K562 (cell line): ENCODE data around the gene ATP2B1. TPM values are rescaled to one million over a fixed set of nuclear protein-coding genes. Genes with fewer than 3 reads are reported as not detected.

Source experiments
- ATAC-seq: fragments of 200-7000 bp; cut with Tn5 transposase; 3 replicates; pipeline ENCODE4 v1.9.1; 2020; ENCODE audit warnings: moderate library complexity
- BruUV-seq: library from RNA; stranded (reverse); fragments of 400-500 nt; replicated peaks from 2 replicates; lab custom pipeline; 2021; lab: Mats Ljungman, UMichigan
- CTCF ChIA-PET: fragments of 300-600 bp; formaldehyde crosslinking; extraction: SDS; loops from one replicate; lab custom pipeline; 2021; ENCODE audit warnings: low intra/inter-chr PET ratio; lab: Yijun Ruan, JAX
- POLR2A ChIA-PET: fragments of 300-600, 350-650 bp; sonication (Branson Sonifier 250); formaldehyde crosslinking; extraction: SDS; loops from one replicate; lab custom pipeline; 2021; ENCODE audit warnings: antibody characterized with exemption, inconsistent platforms; lab: Yijun Ruan, JAX
- DNase-seq, 4 experiments: peaks; one replicate each; pipeline versions ENCODE4 v3.0.0 to v3.0.0-alpha.2; 2011 to 2018; ENCODE audit warnings: low spot score in 3 of 4, mixed read lengths in 3 of 4; ENCODE audit errors: extremely low read depth in 1 of 4
- FAIRE-seq: peaks from 2 replicates; lab custom pipeline; 2011; peaks lifted over from hg19 to GRCh38; lab: Jason Lieb, UNC
- H2AFZ ChIP-seq: 2 replicates; pipeline ENCODE4 v1.6.0; 2011; ENCODE audit warnings: low read depth, low read length, control low read depth, inconsistent platforms
- H3K27ac ChIP-seq: fragments of 200-600 bp; 3 replicates; pipeline ENCODE4 v1.8.0; 2011; ENCODE audit warnings: low read depth, mild to moderate bottlenecking, control low read depth, inconsistent platforms, low read length, moderate library complexity, mixed read lengths; ENCODE audit errors: extremely low read depth
- H3K27me3 ChIP-seq, 2 experiments: fragments of 300-600 bp in 1 of 2; 2 replicates in 1 of 2; 3 replicates in 1 of 2; pipeline versions ENCODE4 v1.6.0 to v1.8.0; 2011; ENCODE audit warnings: inconsistent platforms in 2 of 2, low read length in 2 of 2, mild to moderate bottlenecking in 1 of 2, mixed read lengths in 1 of 2, moderate library complexity in 1 of 2; ENCODE audit not compliant: control insufficient read depth in 2 of 2, insufficient read depth in 2 of 2
- H3K36me3 ChIP-seq: fragments of 300-600 bp; 3 replicates; pipeline ENCODE4 v1.8.0; 2011; ENCODE audit warnings: mild to moderate bottlenecking, low read length, inconsistent platforms; ENCODE audit not compliant: control insufficient read depth, insufficient read depth
- H3K4me1 ChIP-seq, 2 experiments: fragments of 200-600 bp in 1 of 2; replicated peaks in 1 of 2; 2 replicates in 1 of 2; 3 replicates in 1 of 2; pipeline versions ENCODE4 v1.5.1 to v1.8.0; 2011; ENCODE audit warnings: inconsistent platforms in 2 of 2, low read length in 2 of 2, mild to moderate bottlenecking in 1 of 2, mixed read lengths in 1 of 2, moderate library complexity in 1 of 2; ENCODE audit not compliant: control insufficient read depth in 2 of 2, insufficient read depth in 2 of 2
- H3K4me2 ChIP-seq: 2 replicates; pipeline ENCODE4 v1.6.1; 2011; ENCODE audit warnings: low read length, control low read depth, inconsistent platforms, mixed read lengths; ENCODE audit not compliant: insufficient read depth
- H3K4me3 ChIP-seq: fragments of 200-600 bp; sonication (generic), shearing (Covaris generic); 2 replicates; pipeline ENCODE4 v1.5.1; 2016; ENCODE audit warnings: control low read depth, inconsistent platforms
- H3K79me2 ChIP-seq: fragments of 200-600 bp; 3 replicates; pipeline ENCODE4 v1.8.0; 2011; ENCODE audit warnings: low read length, inconsistent platforms; ENCODE audit not compliant: control insufficient read depth, insufficient read depth
- H3K9ac ChIP-seq, 2 experiments: 2 replicates each; pipeline versions ENCODE4 v1.6.0 to v1.6.1; 2011; ENCODE audit warnings: low read depth in 2 of 2, low read length in 2 of 2, control low read depth in 1 of 2, inconsistent platforms in 1 of 2, mild to moderate bottlenecking in 1 of 2, mixed read lengths in 1 of 2; ENCODE audit not compliant: insufficient read depth in 1 of 2
- H3K9me1 ChIP-seq: one replicate; pipeline ENCODE4 v1.6.0; 2011; ENCODE audit warnings: inconsistent platforms, mild to moderate bottlenecking, low read length, moderate library complexity; ENCODE audit not compliant: control insufficient read depth, insufficient read depth
- H3K9me3 ChIP-seq: replicated peaks from 2 replicates; pipeline ENCODE4 v1.5.1; 2011; ENCODE audit warnings: low read depth, low read length, inconsistent platforms; ENCODE audit not compliant: control insufficient read depth, insufficient read depth
- H4K20me1 ChIP-seq: replicated peaks from 2 replicates; pipeline ENCODE4 v1.6.1; 2011; ENCODE audit warnings: low read length, inconsistent platforms, mixed read lengths; ENCODE audit not compliant: control insufficient read depth, insufficient read depth
- CC2D1A ChIP-seq: fragments of 450-650 bp; IDR thresholded peaks from 2 replicates; pipeline ENCODE4 v1.6.1; 2017; ENCODE audit warnings: mild to moderate bottlenecking
- FOSL1 ChIP-seq: fragments of 200-800 bp; sonication (Bioruptor generic); conservative IDR thresholded peaks from 2 replicates; pipeline ENCODE4 v1.6.1; 2016; ENCODE audit warnings: missing genetic modification characterization, missing compliant biosample characterization
- HMGN3 ChIP-seq: IDR thresholded peaks from 2 replicates; pipeline ENCODE4 v1.6.1; 2011; ENCODE audit warnings: borderline replicate concordance, low read depth, mild to moderate bottlenecking, mixed read lengths, low read length; ENCODE audit not compliant: insufficient read length; ENCODE audit errors: extremely low read depth
- MCM5 ChIP-seq: fragments of 450-650 bp; IDR thresholded peaks from 2 replicates; pipeline ENCODE4 v1.6.1; 2016; ENCODE audit warnings: low read depth
- PRDM10 ChIP-seq: fragments of 450-650 bp; IDR thresholded peaks from 2 replicates; pipeline ENCODE4 v1.6.1; 2018; ENCODE audit not compliant: partially characterized antibody
- SETDB1 ChIP-seq: IDR thresholded peaks from one replicate; pipeline ENCODE4 v1.6.1; 2012; ENCODE audit warnings: low read length, control low read depth, inconsistent platforms
- ZNF583 ChIP-seq: fragments of 250-450 bp; sonication (Bioruptor Pico); IDR thresholded peaks from 2 replicates; pipeline ENCODE4 v1.4.0; 2020
- ZNF79 ChIP-seq: fragments of 250-450 bp; sonication (Bioruptor Pico); IDR thresholded peaks from 2 replicates; pipeline ENCODE4 v1.4.0; 2020; ENCODE audit warnings: low read depth, mild to moderate bottlenecking, moderate library complexity
- WGBS: fragments of 100-300 bp; shearing (Covaris generic); methylation state at CpG from one replicate; pipeline ENCODE4 v1.1.6; 2016; ENCODE audit warnings: low coverage, mixed read lengths; ENCODE audit not compliant: insufficient coverage; ENCODE audit errors: missing lambda C conversion rate; 5-methylcytosine and 5-hydroxymethylcytosine counted together
- in situ Hi-C: fragments of 300-500 bp; cut with MboI; formaldehyde crosslinking; loops from 4 replicates; pipeline ENCODE4 v1.15.0; 2018; ENCODE audit warnings: inconsistent platforms, mixed read lengths
- intact Hi-C: fragments of 100-400 bp; cut with micrococcal nuclease; formaldehyde crosslinking; loops from 2 replicates; pipeline ENCODE4 v1.14.2; 2022
- polyA plus RNA-seq, 8 experiments: library from polyadenylated mRNA; depleted of rRNA in 4 of 8; stranded (reverse) in 5 of 8; unstranded in 3 of 8; fragments of >200 nt; fragmentation: Nextera tagmentation in 2 of 8; fragmentation: Illumina TruSeq in 1 of 8; extraction: Ambion mirVana in 2 of 8; extraction: Trizol in 1 of 8; gene quantifications; 2 replicates each; pipeline versions ENCODE4 v1.2.1 to v1.2.3, GENCODE V29; 2011 to 2014; ENCODE audit warnings: inconsistent platforms in 1 of 8, missing spikeins in 1 of 8
- total RNA-seq, 7 experiments: library from RNA; depleted of rRNA in 6 of 7; stranded (reverse); fragments of >200 nt in 6 of 7; fragmentation: Illumina TruSeq in 2 of 7; extraction: Trizol in 2 of 7; gene quantifications; 2 replicates each; pipeline versions ENCODE4 v1.2.1 to v1.2.3, GENCODE V29; 2011 to 2021; ENCODE audit warnings: low replicate concordance in 1 of 7

ATP2B1 gene
- total and polyA plus RNA-seq, 9 of the 15 experiments (the other 6 are each of a cell fraction or from before 2014, with no cell fraction given): 8.6 to 39.0 (median 27.8) TPM

- TF ChIP-seq CC2D1A: no peak
- TF ChIP-seq ZNF79 (CRISPR knock-in tag): no peak
- TF ChIP-seq MCM5: no peak
- no peak for TF ChIP-seq SETDB1
- TF ChIP-seq HMGN3: no peak
These were observed 135.4 kb downstream of the ATP2B1 start (continued) for GRCh38 chr12:89573051-89573810.

GRCh38 chr12:89571491-89572195, 137.0 kb downstream of the ATP2B1 start:
- intact Hi-C loops: no loop called here
- in situ Hi-C loops: no loop called here
- H3K9me1 ChIP-seq: no peaks in the 10 kb centered on the region
- ChIA-PET CTCF (no interaction called here), POLR2A (no interaction called here)
- no peak for FAIRE-seq
- H2AFZ ChIP-seq: no peak overlapping the region
- H4K20me1 ChIP-seq: no peaks in the 10 kb centered on the region
- H3K4me1 ChIP-seq: peaks cover 0 to 34% of the 10 kb centered on the region in 2 experiments; a peak in 4 of 5 replicates
- no peaks in the 10 kb centered on the region for H3K9me3 ChIP-seq
- 74% methylated on average over 4 of the region's 4 CpGs for WGBS
- no peak overlapping the region for H3K4me2 ChIP-seq
- BruUV-seq: no TSS peak
- H3K4me3 ChIP-seq: no peak overlapping the region
- no peaks in the 10 kb centered on the region for H3K79me2 ChIP-seq
- no peak overlapping the region for H3K9ac ChIP-seq
- H3K27me3 ChIP-seq: no peaks in the 10 kb centered on the region
- no peak for ATAC-seq
- H3K36me3 ChIP-seq: no peaks in the 10 kb centered on the region; the same call in 2 of the 3 replicates
- no peak for DNase-seq
- TF ChIP-seq PRDM10: peak; percentile 35
- TF ChIP-seq FOSL1 (tag): no peak
- TF ChIP-seq ZNF583: no peak
- H3K27ac ChIP-seq: no peak overlapping the region
